Measurements from ENCODE around the gene HEXA. TPM values are rescaled to one million over a fixed set of nuclear protein-coding genes. Genes with fewer than 3 reads are reported as not detected.

Gene HEXA
- total RNA-seq, 1 donor from 2014 or later: 102 TPM

- CTCF ChIA-PET: interaction anchor here (0.6 to 2.5 kb wide), 9 partner anchors 18 to 1385 kb away, joined by 3 to 20 read pairs (median 4); no protein-coding TSS in a partner anchor
- no peaks in the 10 kb centered on the region for H3K36me3 Mint-ChIP-seq (ENCODE audit: low read depth)
- TF ChIP-seq CTCF (IDR thresholded peaks at IDR 0.05): no peak
- no peak overlapping the region for H3K4me3 Mint-ChIP-seq
- DNase-seq: no peak
- no peak for ATAC-seq (ENCODE audit: low read depth)
- H3K4me1 Mint-ChIP-seq: peaks cover 1% of the 10 kb centered on the region
- H3K27me3 Mint-ChIP-seq: no peaks in the 10 kb centered on the region
- no peaks in the 10 kb centered on the region for H3K9me3 Mint-ChIP-seq
- no peak overlapping the region for H3K27ac Mint-ChIP-seq
- POLR2A ChIA-PET: interaction anchor here (0.5 to 1.4 kb wide), 2 partner anchors 11 to 160 kb away, joined by 3 to 4 read pairs; no protein-coding TSS in a partner anchor
- intact Hi-C loops (cut with micrococcal nuclease): loop anchor here (2.0 to 10.0 kb wide), 2 partner anchors 161 to 771 kb away; partner anchors contain the start of gene ARIH1
Observed at GRCh38 chr15:72313448-72313840, 62.4 kb downstream of the HEXA start.

GRCh38 chr15:72312605-72313447, 63.0 kb downstream of the HEXA start:
- Mint-ChIP-seq H3K27ac (no peak overlapping the region), H3K4me1 (no peaks in the 10 kb centered on the region), H3K36me3 (ENCODE audit: low read depth) (no peaks in the 10 kb centered on the region), H3K27me3 (no peaks in the 10 kb centered on the region), H3K4me3 (no peak overlapping the region), H3K9me3 (no peaks in the 10 kb centered on the region)
- DNase-seq: peak; percentile 24
- peak; percentile 96 for ATAC-seq (ENCODE audit: low read depth)
- no peak for TF ChIP-seq CTCF (IDR thresholded peaks at IDR 0.05)
- CTCF ChIA-PET: interaction anchor here (1.0 to 2.5 kb wide), 12 partner anchors 10 to 1386 kb away, joined by 3 to 20 read pairs (median 4); no protein-coding TSS in a partner anchor
- intact Hi-C loops (cut with micrococcal nuclease): loop anchor here (1.0 to 10.0 kb wide), 4 partner anchors 114 to 772 kb away; partner anchors contain the start of gene ARIH1
- POLR2A ChIA-PET: interaction anchor here (0.5 to 1.4 kb wide), 3 partner anchors 11 to 161 kb away, joined by 3 to 5 read pairs (median 4); partner anchors contain the start of gene HEXA

- Mint-ChIP-seq H3K9me3 (no peaks in the 10 kb centered on the region), H3K27me3 (no peaks in the 10 kb centered on the region), H3K36me3 (ENCODE audit: low read depth) (no peaks in the 10 kb centered on the region), H3K27ac (no peak overlapping the region), H3K4me1 (peaks cover 3% of the 10 kb centered on the region), H3K4me3 (no peak overlapping the region)
- no peak for ATAC-seq (ENCODE audit: low read depth)
- no peak for TF ChIP-seq CTCF (IDR thresholded peaks at IDR 0.05)
- DNase-seq: no peak
- POLR2A ChIA-PET: no interaction called here
- CTCF ChIA-PET: no interaction called here
- intact Hi-C loops (cut with micrococcal nuclease): no loop called here
Observed at GRCh38 chr15:72307026-72307425, 68.8 kb downstream of the HEXA start.

- no peak overlapping the region for H3K27ac Mint-ChIP-seq
- DNase-seq: no peak
- no peak overlapping the region for H3K4me3 Mint-ChIP-seq
- H3K4me1 Mint-ChIP-seq: peaks cover 3% of the 10 kb centered on the region
- H3K36me3 Mint-ChIP-seq (ENCODE audit: low read depth): no peaks in the 10 kb centered on the region
- ChIA-PET POLR2A (no interaction called here), CTCF (no interaction called here)
- H3K27me3 Mint-ChIP-seq: no peaks in the 10 kb centered on the region
- intact Hi-C loops (cut with micrococcal nuclease): no loop called here
- no peaks in the 10 kb centered on the region for H3K9me3 Mint-ChIP-seq
- no peak for TF ChIP-seq CTCF (IDR thresholded peaks at IDR 0.05)
- peak; percentile 54 for ATAC-seq (ENCODE audit: low read depth)
Observed at GRCh38 chr15:72306211-72306785, 69.5 kb downstream of the HEXA start.

- POLR2A ChIA-PET: no interaction called here
- CTCF ChIA-PET: no interaction called here
- no peaks in the 10 kb centered on the region for H3K27me3 Mint-ChIP-seq
- no peak for ATAC-seq (ENCODE audit: low read depth)
- DNase-seq: no peak
- H3K9me3 Mint-ChIP-seq: no peaks in the 10 kb centered on the region
- H3K36me3 Mint-ChIP-seq (ENCODE audit: low read depth): no peaks in the 10 kb centered on the region
- intact Hi-C loops (cut with micrococcal nuclease): no loop called here
- H3K27ac Mint-ChIP-seq: no peak overlapping the region
- H3K4me1 Mint-ChIP-seq: peaks cover 3% of the 10 kb centered on the region
- TF ChIP-seq CTCF (IDR thresholded peaks at IDR 0.05): no peak
- H3K4me3 Mint-ChIP-seq: no peak overlapping the region
Observed at GRCh38 chr15:72304596-72304995, 71.2 kb downstream of the HEXA start.

All from activated B cell treated with CpG ODN at 0.5 μM for 24 hours (primary cell).